22Rv1 (cell line): ENCODE results near the gene IRX1.

ENCODE experiments used
- ZFX ChIP-seq: fragments of 450-650 bp; IDR thresholded peaks from 2 replicates; pipeline ENCODE4 v1.6.1; 2017; ENCODE audit warnings: antibody characterized with exemption, borderline replicate concordance
- TF ChIP-seq, protein P1 (sequence below): fragments of 450-650 bp; IDR thresholded peaks from 2 replicates; pipeline ENCODE4 v1.5.1; 2017; ENCODE audit warnings: mild to moderate bottlenecking

DNA sequence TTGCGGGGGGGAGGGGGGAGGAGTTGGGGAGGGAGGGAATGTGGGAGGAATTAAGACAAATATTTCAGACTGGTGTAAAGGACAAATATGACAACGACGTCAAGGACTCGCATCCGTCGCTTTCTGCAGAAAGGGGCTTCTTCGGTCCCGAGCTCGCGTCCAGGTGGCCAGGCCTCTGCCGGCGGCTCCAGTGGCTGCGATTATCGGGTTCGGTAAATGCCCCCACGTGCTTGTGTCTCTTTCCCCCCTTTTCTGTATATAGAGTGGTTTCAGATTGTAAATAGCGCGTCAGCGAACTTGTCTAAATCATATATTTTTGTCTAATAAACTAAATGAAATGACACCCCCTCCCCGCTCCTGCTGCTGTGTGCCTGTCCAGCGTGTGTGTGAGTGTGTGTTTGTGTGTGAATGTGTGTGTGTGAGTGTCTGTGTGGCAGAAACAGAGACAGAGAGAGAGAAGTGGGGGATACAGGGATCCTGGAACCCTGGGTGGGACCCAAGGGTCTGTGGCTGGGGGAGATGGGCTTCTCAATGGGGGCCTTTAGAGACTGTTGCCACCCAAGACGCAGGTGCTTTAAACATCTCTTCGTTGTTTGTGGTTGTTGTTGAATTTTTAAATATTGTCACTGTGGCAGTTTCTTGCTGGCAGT, 5.6 kb downstream of the IRX1 start:
- TF ChIP-seq, protein P1, sequence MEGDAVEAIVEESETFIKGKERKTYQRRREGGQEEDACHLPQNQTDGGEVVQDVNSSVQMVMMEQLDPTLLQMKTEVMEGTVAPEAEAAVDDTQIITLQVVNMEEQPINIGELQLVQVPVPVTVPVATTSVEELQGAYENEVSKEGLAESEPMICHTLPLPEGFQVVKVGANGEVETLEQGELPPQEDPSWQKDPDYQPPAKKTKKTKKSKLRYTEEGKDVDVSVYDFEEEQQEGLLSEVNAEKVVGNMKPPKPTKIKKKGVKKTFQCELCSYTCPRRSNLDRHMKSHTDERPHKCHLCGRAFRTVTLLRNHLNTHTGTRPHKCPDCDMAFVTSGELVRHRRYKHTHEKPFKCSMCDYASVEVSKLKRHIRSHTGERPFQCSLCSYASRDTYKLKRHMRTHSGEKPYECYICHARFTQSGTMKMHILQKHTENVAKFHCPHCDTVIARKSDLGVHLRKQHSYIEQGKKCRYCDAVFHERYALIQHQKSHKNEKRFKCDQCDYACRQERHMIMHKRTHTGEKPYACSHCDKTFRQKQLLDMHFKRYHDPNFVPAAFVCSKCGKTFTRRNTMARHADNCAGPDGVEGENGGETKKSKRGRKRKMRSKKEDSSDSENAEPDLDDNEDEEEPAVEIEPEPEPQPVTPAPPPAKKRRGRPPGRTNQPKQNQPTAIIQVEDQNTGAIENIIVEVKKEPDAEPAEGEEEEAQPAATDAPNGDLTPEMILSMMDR, result no peak
- TF ChIP-seq ZFX, result no peak
